Mononuclear cell (primary cell): Measurements from ENCODE around the gene KCNH1. TPM values are rescaled to one million over a fixed set of nuclear protein-coding genes. Genes with fewer than 3 reads are reported as not detected.
"Not testable (repeated sequence)": the region's sequence is repeated elsewhere in the genome, so short reads cannot be mapped to it uniquely, and the experiment has no call there.

Experiments
- H3K27me3 ChIP-seq: 2 replicates; pipeline ENCODE4 v1.6.0; 2011; ENCODE audit warnings: low read length, control low read depth; ENCODE audit not compliant: insufficient read depth
- H3K4me1 ChIP-seq: 2 replicates; pipeline ENCODE4 v1.5.1; 2011; ENCODE audit warnings: mild to moderate bottlenecking, low read length, control low read depth; ENCODE audit not compliant: insufficient read depth
- H3K4me3 ChIP-seq: 2 replicates; pipeline ENCODE4 v1.5.1; 2011; ENCODE audit warnings: mild to moderate bottlenecking, low read length, moderate library complexity
- H3K9me3 ChIP-seq: 2 replicates; pipeline ENCODE4 v1.5.1; 2011; ENCODE audit warnings: low read depth, mild to moderate bottlenecking, control low read depth, low read length
- total RNA-seq: library from RNA; depleted of rRNA; stranded (reverse); fragments of >200 nt; gene quantifications from one replicate; pipeline ENCODE4 v1.2.3, GENCODE V29; 2012

The KCNH1 gene
- total RNA-seq, 1 donor = not detected

DNA sequence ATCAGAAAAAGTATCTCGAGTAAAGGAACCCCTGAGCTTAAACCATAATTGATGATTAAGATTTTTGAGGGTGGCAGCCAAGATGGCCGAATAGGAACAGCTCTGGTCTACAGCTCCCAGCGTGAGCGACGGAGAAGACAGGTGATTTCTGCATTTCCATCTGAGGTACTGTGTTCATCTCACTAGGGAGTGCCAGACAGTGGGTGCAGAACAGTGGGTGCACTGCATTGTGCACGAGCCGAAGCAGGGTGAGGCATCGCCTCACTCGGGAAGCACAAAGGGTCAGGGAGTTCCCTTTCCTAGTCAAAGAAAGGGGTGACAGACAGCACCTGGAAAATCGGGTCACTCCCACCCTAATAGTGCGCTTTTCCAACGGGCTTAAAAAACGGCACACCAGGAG, 138.0 kb downstream of the KCNH1 start:
- H3K4me1 ChIP-seq, H3K9me3 ChIP-seq, H3K27me3 ChIP-seq, H3K4me3 ChIP-seq: not testable (repeated sequence)

DNA sequence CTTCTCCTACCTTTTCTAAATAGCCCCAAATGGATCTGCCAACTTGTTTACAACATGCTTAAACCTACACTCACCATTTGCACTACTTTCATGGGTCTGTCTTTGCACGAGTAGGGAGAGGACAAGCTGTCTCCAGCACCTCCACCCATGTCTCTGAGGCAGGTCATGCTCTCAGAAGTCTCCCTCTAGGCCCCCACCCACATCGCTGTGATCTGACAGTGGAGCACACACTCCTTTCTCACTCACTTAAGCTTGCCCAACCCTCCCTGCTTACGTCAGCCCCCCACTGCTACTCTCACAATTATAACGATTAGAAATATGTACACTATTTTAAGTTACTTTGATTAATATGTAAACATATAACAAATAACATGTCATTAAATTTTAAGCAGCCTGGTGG, 141.1 kb downstream of the KCNH1 start:
- H3K9me3 ChIP-seq = no peaks in the 10 kb centered on the region
- no peaks in the 10 kb centered on the region for H3K27me3 ChIP-seq
- no peaks in the 10 kb centered on the region for H3K4me1 ChIP-seq
- no peak overlapping the region for H3K4me3 ChIP-seq

DNA sequence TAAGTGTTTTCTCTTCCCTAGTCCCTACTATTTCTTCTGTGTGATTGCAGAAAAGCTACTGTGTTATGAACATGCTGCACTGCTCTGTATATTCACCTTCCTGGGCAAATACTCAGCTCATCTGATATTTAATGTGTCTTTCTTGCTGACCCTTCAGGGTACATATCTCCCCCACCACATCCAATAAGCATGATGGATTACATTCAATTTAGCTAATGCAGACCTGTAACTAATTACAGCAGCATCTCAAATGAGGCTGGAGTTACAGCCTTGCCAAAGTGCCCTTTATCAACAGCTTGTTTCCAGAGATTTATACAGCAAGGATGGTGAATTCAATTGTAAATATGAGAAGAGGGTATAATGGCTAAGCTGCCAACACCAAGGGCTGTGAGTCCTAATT, 144.0 kb downstream of the KCNH1 start:
- H3K4me1 ChIP-seq = no peaks in the 10 kb centered on the region

DNA sequence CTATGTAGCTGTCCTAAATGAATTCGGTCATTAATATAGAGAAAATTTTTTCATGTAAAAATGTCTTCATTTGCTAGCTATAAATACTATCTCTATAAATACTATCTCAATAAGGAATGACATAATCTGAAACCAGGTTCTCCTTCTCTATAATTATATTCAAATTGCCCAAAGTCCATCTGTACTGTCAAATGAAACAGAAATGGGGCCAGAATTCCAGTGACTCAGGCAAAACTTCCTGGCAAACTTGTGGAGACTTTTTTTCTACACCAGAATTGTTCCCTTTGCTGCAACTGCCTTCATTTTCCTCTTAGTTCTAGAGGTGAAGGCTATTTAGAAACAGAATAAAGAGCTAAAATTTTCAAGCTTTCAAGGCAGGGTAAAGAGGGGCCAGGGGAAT, 152.5 kb downstream of the KCNH1 start:
- no peaks in the 10 kb centered on the region for H3K4me1 ChIP-seq
- no peaks in the 10 kb centered on the region for H3K27me3 ChIP-seq
- H3K4me3 ChIP-seq = no peak overlapping the region
- H3K9me3 ChIP-seq = no peaks in the 10 kb centered on the region

More for the DNA sequence above, 144.0 kb downstream of the KCNH1 start:
- no peak overlapping the region for H3K4me3 ChIP-seq
- no peaks in the 10 kb centered on the region for H3K27me3 ChIP-seq
- no peaks in the 10 kb centered on the region for H3K9me3 ChIP-seq

DNA sequence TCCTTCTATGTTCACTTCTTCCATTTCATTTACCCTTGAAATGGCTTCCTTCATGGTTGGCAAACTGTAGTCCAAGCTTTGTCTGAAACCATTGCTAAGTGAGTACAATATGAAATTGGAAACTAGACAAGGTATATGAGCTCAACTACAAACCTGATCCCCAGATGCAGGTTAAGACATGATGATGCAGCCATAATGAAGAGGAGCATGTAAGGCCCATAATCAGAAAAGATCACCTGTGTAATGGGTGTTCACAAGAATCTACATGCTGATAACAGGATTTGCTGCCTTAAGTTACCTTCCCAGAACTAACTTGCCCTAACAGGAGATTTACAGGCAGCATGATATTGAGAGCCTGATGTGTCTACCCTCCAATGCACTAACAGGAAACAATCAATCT, 153.9 kb downstream of the KCNH1 start:
- H3K27me3 ChIP-seq = no peaks in the 10 kb centered on the region
- no peak overlapping the region for H3K4me3 ChIP-seq
- no peaks in the 10 kb centered on the region for H3K9me3 ChIP-seq
- no peaks in the 10 kb centered on the region for H3K4me1 ChIP-seq

DNA sequence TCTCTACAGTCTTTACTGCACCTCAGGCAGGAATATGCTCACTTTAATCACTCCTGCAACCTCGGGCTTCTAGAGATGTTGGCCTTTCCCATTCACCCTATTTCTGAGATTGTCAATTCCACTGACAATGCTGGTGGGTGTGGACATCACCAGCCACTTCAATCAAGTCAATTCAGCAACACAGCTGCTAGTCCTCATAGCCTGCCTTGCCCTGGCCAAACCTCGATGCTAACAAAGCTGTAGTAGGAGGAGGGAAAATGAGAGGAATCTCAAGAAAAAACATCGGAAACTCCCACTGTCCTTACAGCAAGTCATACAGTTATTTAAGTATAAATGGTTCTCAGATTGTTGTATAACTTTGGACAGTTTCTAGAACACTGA, 155.0 kb downstream of the KCNH1 start:
- Histone ChIP-seq H3K27me3 (no peaks in the 10 kb centered on the region), H3K4me3 (no peak overlapping the region), H3K4me1 (no peaks in the 10 kb centered on the region), H3K9me3 (no peaks in the 10 kb centered on the region)

DNA sequence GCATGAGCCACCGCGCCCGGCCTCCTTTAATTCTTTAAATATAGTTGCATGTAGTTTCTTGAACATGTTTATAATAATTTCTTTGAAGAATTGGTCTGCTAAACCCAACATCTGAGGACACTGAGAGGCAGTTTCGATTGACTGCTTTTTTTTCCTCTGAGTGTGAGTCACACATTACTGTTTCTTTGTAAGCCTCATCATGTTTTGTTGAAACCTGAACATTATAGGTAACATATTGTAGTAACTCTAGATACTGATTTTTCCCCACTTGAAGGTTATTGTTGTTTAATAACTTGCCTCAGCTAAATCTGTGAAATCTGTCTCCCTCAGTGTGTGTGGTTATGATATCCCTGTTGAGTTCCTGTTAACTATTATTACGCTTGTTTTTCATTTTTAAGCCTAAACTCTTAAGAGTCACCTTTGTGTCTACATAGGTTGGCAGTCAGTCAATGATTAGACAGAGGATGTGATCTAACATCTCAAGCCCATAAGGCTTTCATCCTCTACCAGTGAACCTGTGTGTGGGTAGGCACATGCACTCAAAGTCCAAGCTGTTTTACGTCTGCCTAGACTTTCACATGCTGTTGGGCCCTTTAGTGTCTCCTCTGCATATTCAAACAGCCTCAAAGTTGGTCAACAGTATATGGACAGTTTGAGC, 155.5 kb downstream of the KCNH1 start:
- H3K9me3 ChIP-seq = no peaks in the 10 kb centered on the region
- H3K4me1 ChIP-seq = no peaks in the 10 kb centered on the region
- no peaks in the 10 kb centered on the region for H3K27me3 ChIP-seq
- H3K4me3 ChIP-seq = no peak overlapping the region

DNA sequence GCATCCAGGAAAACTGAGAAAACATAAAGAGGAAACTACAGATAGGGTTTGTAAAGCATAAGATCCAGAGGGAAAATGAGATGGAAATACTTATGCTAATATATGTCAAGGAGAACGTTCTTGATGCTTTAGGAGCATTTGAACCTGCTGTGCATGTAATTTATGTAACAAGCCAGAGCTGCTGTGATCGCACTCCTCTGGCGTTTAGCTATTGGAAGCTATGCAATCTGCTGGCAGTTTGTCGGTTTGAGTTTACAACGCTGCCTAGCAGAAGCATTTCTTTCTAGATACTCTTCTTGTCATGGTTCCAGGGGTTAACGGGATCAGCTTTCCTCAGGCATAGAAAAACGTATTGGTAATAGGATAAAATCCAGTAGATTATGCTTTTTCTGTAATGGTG, 182.7 kb downstream of the KCNH1 start:
- Histone ChIP-seq H3K9me3 (no peaks in the 10 kb centered on the region), H3K4me1 (no peaks in the 10 kb centered on the region), H3K27me3 (no peaks in the 10 kb centered on the region), H3K4me3 (no peak overlapping the region)

DNA sequence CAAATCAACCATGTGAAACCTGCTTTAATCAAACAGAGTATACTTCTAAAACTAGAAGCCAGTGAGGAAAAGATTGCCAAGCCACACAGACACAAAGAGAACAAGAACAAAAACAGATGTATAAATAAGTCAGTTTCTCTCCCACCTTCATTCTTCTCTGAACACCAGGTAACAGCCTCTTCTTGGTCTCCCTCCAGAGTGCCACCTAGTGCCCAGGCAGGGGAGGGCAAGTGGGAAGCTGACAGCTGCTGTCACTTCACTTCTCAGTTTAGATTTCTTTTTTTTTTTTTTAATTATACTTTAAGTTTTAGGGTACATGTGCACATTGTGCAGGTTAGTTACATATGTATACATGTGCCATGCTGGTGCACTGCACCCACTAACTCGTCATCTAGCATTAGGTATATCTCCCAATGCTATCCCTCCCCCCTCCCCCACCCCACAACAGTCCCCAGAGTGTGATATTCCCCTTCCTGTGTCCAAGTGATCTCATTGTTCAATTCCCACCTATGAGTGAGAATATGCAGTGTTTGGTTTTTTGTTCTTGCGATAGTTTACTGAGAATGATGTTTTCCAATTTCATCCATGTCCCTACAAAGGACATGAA, 183.9 kb downstream of the KCNH1 start:
- not testable (repeated sequence) for H3K9me3 ChIP-seq, H3K4me1 ChIP-seq, H3K4me3 ChIP-seq, H3K27me3 ChIP-seq

DNA sequence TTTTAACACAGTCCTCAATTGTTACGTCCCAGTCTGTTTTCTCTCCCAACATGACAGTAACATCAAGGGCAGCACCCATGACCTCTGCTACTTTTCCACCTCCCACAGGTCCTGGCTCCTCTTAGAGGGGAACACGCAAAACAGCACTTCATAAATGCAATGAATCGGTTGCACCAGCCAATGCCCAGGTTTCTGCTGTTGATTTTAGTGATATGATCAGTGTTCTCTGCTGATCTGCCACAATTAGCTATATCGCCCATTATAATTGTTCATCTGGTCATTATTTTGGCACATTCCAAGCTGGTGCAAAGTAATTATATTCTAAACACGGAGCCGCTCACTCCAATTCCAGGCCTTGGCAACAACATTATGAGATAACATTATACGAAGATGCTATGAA, 184.5 kb downstream of the KCNH1 start:
- H3K4me1 ChIP-seq = no peaks in the 10 kb centered on the region
- H3K27me3 ChIP-seq = no peaks in the 10 kb centered on the region
- no peak overlapping the region for H3K4me3 ChIP-seq
- no peaks in the 10 kb centered on the region for H3K9me3 ChIP-seq

DNA sequence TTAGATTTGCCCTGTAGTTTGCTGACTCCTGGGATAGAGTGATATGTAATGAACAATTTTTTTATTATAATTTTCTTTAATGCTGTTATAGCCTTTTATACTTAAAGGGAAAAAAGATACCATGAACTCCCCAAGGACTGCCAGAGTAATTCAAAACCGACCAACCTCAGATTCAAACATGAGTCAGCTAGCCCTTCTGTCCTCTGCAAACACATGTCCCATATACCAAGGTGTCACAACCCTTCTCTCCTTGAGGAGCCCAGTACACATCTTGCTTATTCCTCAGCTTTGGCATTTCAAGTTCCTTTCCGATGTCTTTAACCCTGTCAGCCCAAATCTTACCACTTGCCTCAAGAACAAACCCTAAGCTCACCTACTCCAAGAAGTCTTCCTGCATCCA, 184.9 kb downstream of the KCNH1 start:
- Histone ChIP-seq H3K4me1 (no peaks in the 10 kb centered on the region), H3K4me3 (no peak overlapping the region), H3K27me3 (no peaks in the 10 kb centered on the region), H3K9me3 (no peaks in the 10 kb centered on the region)

DNA sequence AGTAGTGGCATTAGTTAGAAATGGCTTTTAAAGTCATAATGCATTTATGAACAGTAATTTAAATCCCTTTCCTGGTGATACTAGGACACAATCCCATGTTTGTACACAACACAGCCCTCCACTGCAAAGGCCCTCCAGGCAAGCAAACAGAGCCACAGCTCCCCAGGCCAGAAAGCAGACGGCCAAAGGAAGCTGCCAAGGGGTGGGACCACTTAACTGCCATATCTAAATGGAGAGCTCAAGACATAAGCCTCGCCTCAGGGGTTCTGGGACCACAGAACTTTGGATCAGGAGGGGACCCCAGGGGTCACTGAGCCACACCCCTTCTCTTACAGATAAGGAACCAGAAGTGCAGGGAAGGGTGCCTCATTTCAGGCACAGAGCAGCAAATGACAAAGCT, 189.7 kb downstream of the KCNH1 start:
- Histone ChIP-seq H3K9me3 (no peaks in the 10 kb centered on the region), H3K4me3 (no peak overlapping the region), H3K4me1 (no peaks in the 10 kb centered on the region), H3K27me3 (no peaks in the 10 kb centered on the region)

DNA sequence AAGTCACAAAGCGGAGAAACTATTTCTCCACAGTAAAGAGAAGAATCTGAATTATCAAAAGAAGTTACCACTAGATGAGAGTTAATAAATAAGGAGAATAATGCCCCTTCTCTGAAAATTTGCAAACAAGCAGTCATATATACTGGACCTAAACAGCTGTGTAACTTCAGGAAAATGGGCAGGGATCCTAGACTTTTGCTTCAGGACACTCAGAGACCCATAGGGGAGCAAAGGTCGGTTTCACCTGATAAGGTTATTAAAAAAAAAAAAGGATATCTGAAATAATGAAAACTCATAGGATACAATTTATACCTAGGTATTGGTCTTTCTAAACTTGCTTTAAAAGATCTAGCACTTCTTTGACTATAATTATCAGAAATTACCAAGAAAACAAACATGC, 191.4 kb downstream of the KCNH1 start:
- Histone ChIP-seq H3K9me3 (no peaks in the 10 kb centered on the region), H3K27me3 (no peaks in the 10 kb centered on the region), H3K4me3 (no peak overlapping the region), H3K4me1 (no peaks in the 10 kb centered on the region)

DNA sequence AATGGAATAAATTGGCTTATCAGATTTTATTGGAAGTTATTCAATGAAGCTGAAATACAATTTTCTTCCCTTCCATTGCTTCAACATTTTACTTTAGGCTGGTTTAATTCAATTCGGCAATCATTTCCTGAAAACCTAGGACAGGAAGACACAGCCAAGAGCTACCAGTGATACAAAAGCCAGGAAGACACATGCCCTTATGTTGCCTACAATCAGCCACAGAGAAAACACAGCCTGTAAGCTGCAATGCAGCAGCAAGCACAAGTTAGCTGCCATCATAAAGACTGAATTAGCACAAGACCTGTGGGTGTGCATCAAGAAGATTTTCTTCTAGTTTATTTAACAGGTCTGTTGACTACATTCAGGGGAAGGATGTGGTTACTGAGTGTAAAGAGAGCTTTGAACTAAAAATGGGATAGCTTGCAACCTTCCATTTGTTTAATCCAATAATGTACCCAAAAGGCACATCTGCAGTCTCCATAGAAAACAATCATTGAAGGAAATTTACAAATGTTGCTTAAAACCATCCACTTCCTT, 193.8 kb downstream of the KCNH1 start:
- Histone ChIP-seq H3K9me3 (no peaks in the 10 kb centered on the region), H3K4me3 (no peak overlapping the region), H3K27me3 (no peaks in the 10 kb centered on the region), H3K4me1 (no peaks in the 10 kb centered on the region)

DNA sequence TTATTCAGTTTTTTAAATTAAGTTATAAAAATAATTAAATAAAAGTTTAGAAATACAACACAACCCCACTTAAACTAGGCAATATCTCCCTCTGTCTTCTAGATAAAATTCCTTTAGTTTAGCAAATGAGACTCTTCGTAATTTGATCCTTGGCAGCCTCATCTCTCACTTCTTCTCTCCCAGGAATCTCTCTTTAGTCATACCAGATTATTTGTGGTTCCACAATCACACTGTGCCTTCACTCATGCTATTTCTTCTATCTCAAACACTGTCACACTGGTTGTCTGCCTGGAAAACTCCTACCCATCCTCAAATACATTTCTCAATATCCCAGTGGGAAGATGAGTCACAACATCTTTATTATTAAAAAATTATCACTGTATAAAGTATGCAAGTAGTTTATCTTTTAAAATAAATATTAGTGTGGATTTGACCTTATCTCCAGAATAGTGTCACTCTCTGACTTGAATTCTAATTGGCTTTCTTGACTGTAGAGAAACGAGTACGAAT, 195.5 kb downstream of the KCNH1 start:
- H3K27me3 ChIP-seq = no peaks in the 10 kb centered on the region
- no peak overlapping the region for H3K4me3 ChIP-seq
- no peaks in the 10 kb centered on the region for H3K9me3 ChIP-seq
- H3K4me1 ChIP-seq = no peaks in the 10 kb centered on the region

DNA sequence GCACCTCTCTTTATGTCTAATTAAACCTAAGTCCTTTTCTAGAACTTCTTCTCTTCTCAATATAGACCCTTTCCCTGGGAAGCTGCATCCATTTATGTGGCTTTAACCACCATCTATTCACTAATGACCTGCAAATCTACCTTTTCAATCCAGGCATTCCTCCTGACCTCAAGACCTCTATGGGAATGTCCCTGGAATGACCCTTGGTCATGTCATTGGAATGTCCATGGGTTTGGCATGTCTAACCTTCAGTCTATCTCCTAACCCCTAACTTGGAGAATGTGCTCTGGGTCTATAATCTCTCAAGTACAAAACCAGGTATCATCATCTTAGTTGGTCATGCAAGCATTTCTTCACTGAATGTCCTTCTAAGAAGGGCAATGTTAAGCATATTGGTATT, 196.1 kb downstream of the KCNH1 start:
- Histone ChIP-seq H3K4me1 (no peaks in the 10 kb centered on the region), H3K9me3 (no peaks in the 10 kb centered on the region), H3K27me3 (no peaks in the 10 kb centered on the region), H3K4me3 (no peak overlapping the region)
